Transverse colon (tissue), 4 donors: Measurements from ENCODE around the gene CEBPZ. TPM values are rescaled to one million over a fixed set of nuclear protein-coding genes. Genes with fewer than 3 reads are reported as not detected.

Source experiments
- DNase-seq: peaks from one replicate; pipeline ENCODE4 v3.0.0-alpha.2; 2019
- H3K27ac ChIP-seq, 4 donors: fragments of 200-600 bp; sonication (generic); 2 replicates each; pipeline ENCODE4 v1.5.1; 2016 to 2018; ENCODE audit warnings: inconsistent platforms in 4 of 4
- H3K27me3 ChIP-seq: fragments of 200-600 bp; sonication (generic); 2 replicates; pipeline ENCODE4 v1.5.1; 2017; ENCODE audit warnings: inconsistent platforms
- H3K36me3 ChIP-seq, 4 donors: fragments of 200-600 bp; sonication (generic); 2 replicates each; pipeline ENCODE4 v1.5.1; 2017 to 2019; ENCODE audit warnings: inconsistent platforms in 4 of 4
- H3K4me1 ChIP-seq, 4 donors: fragments of 200-600 bp; sonication (generic); 2 replicates each; pipeline ENCODE4 v1.5.1; 2017 to 2020; ENCODE audit warnings: inconsistent platforms in 4 of 4
- H3K4me3 ChIP-seq, 4 donors: fragments of 200-600 bp; sonication (generic); 1 replicate in 1 of 4; 2 replicates in 3 of 4; pipeline versions ENCODE4 v1.5.1 to v1.6.1; 2017 to 2019; ENCODE audit warnings: inconsistent platforms in 4 of 4
- H3K9me3 ChIP-seq, 2 donors: fragments of 200-600 bp; sonication (generic); 2 replicates each; pipeline ENCODE4 v1.5.1; 2017 to 2019; ENCODE audit warnings: inconsistent platforms in 2 of 2
- EP300 ChIP-seq: sonication (generic); formaldehyde crosslinking; IDR thresholded peaks from one replicate; pipeline ENCODE4 v1.6.1; 2017; ENCODE audit warnings: antibody characterized with exemption, low read depth
- POLR2A ChIP-seq: fragments of 450-650 bp; IDR thresholded peaks from one replicate; pipeline ENCODE4 v1.6.1; 2016; ENCODE audit warnings: antibody characterized with exemption, mild to moderate bottlenecking, moderate library complexity
- POLR2AphosphoS5 ChIP-seq, 3 donors: sonication (generic); formaldehyde crosslinking; IDR thresholded peaks; one replicate each; pipeline ENCODE4 v1.6.1; 2016; ENCODE audit warnings: antibody characterized with exemption in 3 of 3
- WGBS, 2 donors: methylation state at CpG; one replicate each; pipeline ENCODE4 v1.1.5; 2018; ENCODE audit warnings: low coverage in 1 of 2; 5-methylcytosine and 5-hydroxymethylcytosine counted together
- in situ Hi-C, 4 donors: fragments of 200-750 bp; cut with MboI; loops; one replicate each; pipeline versions ENCODE4 v1.15.0 to v1.15.1; 2017; ENCODE audit warnings: low sequenced_read_pairs in 3 of 4, low pct_ligation_motif_present in 1 of 4, low pct_unique_long_range_greater_than_20kb in 1 of 4
- intact Hi-C: fragments of 100-400 bp; cut with DNase I; formaldehyde crosslinking; loops from one replicate; pipeline ENCODE4 v1.15.1; 2023; ENCODE audit warnings: low total_unique reads
- total RNA-seq, 4 donors: library from RNA; depleted of rRNA; stranded (reverse); fragments of >200 nt; gene quantifications; one replicate each; pipeline ENCODE4 v1.1.0, GENCODE V29; 2016
- TF ChIP-seq, protein P1 (sequence below), 5 experiments: fragments of 200-600 bp in 3 of 5; fragments of 450-650 bp in 2 of 5; sonication (generic) in 3 of 5; IDR thresholded peaks; 1 replicate in 2 of 5; 2 replicates in 3 of 5; pipeline ENCODE4 v1.5.1; 2016 to 2017; ENCODE audit warnings: antibody characterized with exemption in 5 of 5, inconsistent platforms in 3 of 5, mild to moderate bottlenecking in 2 of 5, moderate library complexity in 1 of 5

The CEBPZ gene
- total RNA-seq, 4 donors from 2014 or later = 9.4 to 235 (median 33.7) TPM

DNA sequence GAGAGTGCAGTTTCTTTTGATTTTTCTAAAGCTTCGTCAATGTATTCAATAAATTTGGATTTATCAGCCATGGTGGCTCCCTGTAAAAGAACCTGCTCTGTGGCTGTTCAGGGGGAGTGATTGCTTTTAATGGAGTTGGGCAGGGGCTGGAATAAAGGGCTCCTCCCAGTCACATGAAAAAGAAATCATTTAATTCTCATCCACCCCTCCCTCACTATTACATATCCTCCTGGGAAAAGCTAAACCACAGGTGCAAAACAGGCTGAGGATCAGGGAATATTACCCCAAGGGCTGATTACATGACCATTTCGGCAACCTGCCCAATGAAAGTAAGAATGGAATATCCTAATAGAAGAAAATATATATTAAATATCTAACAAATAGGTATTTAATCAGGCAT is 42.8 kb downstream of the CEBPZ start, which contains the start of gene SULT6B1:
Gene SULT6B1 (minus strand): TSS at position 101 of the 400 bp plus-strand sequence. CDS start 30 bp downstream, at position 71.
- no peaks in the 10 kb centered on the region for H3K27me3 ChIP-seq
- no peak for DNase-seq
- no peak within 1 kb of the TSS for H3K4me3 ChIP-seq
- no peak within 1 kb of the TSS for H3K27ac ChIP-seq
- no peaks in the 10 kb centered on the region for H3K4me1 ChIP-seq
- intact Hi-C loops (no loop called here), in situ Hi-C loops (no loop called here)
- 97 to 100% methylated on average over 2 of the region's 2 CpGs for WGBS, 2 donors
- TF ChIP-seq POLR2AphosphoS5 (IDR thresholded peaks at IDR 0.05) (no peak), POLR2A (no peak), EP300 (no peak)
- TF ChIP-seq, protein P1, sequence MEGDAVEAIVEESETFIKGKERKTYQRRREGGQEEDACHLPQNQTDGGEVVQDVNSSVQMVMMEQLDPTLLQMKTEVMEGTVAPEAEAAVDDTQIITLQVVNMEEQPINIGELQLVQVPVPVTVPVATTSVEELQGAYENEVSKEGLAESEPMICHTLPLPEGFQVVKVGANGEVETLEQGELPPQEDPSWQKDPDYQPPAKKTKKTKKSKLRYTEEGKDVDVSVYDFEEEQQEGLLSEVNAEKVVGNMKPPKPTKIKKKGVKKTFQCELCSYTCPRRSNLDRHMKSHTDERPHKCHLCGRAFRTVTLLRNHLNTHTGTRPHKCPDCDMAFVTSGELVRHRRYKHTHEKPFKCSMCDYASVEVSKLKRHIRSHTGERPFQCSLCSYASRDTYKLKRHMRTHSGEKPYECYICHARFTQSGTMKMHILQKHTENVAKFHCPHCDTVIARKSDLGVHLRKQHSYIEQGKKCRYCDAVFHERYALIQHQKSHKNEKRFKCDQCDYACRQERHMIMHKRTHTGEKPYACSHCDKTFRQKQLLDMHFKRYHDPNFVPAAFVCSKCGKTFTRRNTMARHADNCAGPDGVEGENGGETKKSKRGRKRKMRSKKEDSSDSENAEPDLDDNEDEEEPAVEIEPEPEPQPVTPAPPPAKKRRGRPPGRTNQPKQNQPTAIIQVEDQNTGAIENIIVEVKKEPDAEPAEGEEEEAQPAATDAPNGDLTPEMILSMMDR (IDR thresholded peaks at IDR 0.05) = no peak
- H3K9me3 ChIP-seq = no peaks in the 10 kb centered on the region
- H3K36me3 ChIP-seq = no peaks in the 10 kb centered on the region

DNA sequence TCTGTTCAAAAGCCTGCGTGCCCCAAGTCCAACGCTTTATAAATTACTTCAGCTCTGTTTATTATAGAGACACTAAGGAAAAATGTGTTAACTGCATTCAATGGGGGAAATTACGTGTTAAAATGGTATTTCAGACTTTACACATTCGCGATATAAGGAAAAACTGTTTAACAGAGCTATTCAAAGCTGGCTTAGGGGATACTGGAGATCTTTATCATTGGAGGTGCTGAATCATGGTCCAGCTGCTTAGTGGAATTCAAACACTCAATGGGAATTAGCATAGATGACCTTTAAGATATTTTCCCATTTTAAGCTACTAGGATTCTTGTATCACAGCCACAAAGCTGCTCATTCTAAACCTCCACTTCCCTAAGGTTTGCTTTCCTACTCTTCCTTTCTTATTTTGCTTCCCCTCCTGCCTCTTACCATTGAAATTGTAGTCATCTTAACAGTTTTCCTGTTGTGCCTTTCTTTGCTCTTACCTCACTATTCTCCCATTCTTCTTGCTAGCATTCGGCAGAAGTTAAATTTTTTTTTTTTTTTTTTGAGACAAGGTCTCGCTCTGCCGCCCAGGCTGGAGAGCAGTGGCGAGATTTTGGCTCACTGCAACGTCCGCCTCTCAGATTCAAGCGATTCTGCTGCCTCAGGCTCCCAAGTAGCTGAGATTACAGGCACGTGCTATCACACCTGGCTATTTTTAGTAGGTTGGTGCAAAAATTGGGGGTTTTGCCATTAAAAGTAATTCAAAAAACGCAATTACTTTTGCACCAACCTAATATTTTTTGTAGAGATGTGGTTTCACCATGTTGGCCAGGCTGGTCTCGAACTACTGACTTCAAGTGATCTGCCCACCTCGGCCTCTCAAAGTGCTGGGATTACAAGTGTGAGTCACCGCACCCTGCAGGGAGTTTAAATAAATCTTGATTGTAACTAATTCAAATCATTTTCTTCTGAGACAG is 49.4 kb downstream of the CEBPZ start:
- Histone ChIP-seq H3K36me3 (no peaks in the 10 kb centered on the region), H3K4me1 (no peaks in the 10 kb centered on the region), H3K27me3 (no peaks in the 10 kb centered on the region), H3K27ac (no peak overlapping the region), H3K9me3 (no peaks in the 10 kb centered on the region), H3K4me3 (no peak overlapping the region)
- in situ Hi-C loops = no loop called here
- TF ChIP-seq, protein P1 (IDR thresholded peaks at IDR 0.05) = no peak
- TF ChIP-seq POLR2AphosphoS5 (IDR thresholded peaks at IDR 0.05) = no peak
- no peak for TF ChIP-seq EP300
- no peak for TF ChIP-seq POLR2A
- intact Hi-C loops = no loop called here
- WGBS, 2 donors = 71 to 79% methylated on average over 10 to 17 of the region's 17 CpGs
- no peak for DNase-seq

DNA sequence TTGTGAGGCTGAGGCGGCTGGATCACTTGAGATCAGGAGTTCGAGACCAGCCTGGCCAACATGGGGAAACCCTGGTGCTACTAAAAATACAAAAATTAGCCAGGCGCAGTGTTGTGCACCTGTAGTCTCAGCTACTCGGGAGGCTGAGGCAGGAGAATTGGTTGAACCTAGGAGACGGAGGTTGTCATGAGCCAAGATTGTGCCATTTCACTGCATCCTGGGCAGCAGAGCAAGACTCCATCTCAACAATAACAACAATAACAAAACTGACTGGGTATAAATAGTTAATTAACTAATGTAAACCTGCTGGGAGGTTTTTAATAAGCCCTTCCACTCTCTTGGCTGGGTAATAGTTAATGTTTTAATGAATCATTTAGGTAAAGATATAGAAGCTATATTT is 50.8 kb downstream of the CEBPZ start:
- no peak for DNase-seq
- H3K27ac ChIP-seq = no peak overlapping the region
- H3K36me3 ChIP-seq = no peaks in the 10 kb centered on the region
- TF ChIP-seq POLR2A (no peak), POLR2AphosphoS5 (IDR thresholded peaks at IDR 0.05) (no peak), EP300 (no peak)
- TF ChIP-seq, protein P1 (IDR thresholded peaks at IDR 0.05) = no peak
- H3K9me3 ChIP-seq = no peaks in the 10 kb centered on the region
- WGBS, 2 donors = 84 to 95% methylated on average over 3 to 5 of the region's 5 CpGs
- no peak overlapping the region for H3K4me3 ChIP-seq
- no peaks in the 10 kb centered on the region for H3K4me1 ChIP-seq
- no peaks in the 10 kb centered on the region for H3K27me3 ChIP-seq
- intact Hi-C loops (no loop called here), in situ Hi-C loops (no loop called here)

DNA sequence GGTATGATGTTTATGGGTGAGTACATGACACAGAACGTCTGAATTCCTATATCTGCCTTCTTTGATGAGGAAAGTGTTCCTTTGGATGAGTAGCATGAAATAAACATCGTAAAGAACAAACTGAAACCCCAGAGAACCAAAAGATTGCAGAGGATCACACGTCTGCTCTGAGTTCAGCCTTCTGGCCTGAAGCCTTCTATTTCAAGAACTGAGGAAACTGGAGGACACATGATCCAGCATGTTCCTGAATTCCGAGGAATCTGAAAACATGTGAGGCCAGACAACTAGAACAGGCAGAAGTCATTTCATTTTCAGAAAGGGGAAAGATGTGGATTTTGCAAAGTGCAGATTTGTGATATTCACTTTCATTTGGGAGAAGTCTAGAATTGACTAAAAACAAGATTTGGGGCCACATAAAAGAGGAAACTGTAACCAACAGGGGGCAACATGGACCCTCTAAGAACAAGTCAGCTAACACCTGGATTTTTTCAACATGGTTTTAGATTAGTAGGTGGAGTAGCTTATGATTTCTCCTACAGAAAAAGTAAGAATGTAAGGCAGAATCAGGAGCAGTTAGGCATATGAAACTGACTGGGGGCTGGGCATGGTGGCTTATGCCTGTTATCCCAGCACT is 51.3 kb downstream of the CEBPZ start:
- Histone ChIP-seq H3K4me3 (no peak overlapping the region), H3K4me1 (no peaks in the 10 kb centered on the region), H3K9me3 (no peaks in the 10 kb centered on the region), H3K27ac (no peak overlapping the region), H3K36me3 (no peaks in the 10 kb centered on the region), H3K27me3 (no peaks in the 10 kb centered on the region)
- 40 to 42% methylated on average over 3 to 4 of the region's 4 CpGs for WGBS, 2 donors
- DNase-seq = no peak
- in situ Hi-C loops (no loop called here), intact Hi-C loops (no loop called here)
- no peak for TF ChIP-seq POLR2AphosphoS5 (IDR thresholded peaks at IDR 0.05)
- TF ChIP-seq EP300 = no peak
- TF ChIP-seq, protein P1 (IDR thresholded peaks at IDR 0.05) = no peak
- no peak for TF ChIP-seq POLR2A
